ENCODE measurements around the gene TMEM143.
"Not testable (repeated sequence)": the region's sequence is repeated elsewhere in the genome, so short reads cannot be mapped to it uniquely, and the experiment has no call there.

TMEM143 gene

DNA sequence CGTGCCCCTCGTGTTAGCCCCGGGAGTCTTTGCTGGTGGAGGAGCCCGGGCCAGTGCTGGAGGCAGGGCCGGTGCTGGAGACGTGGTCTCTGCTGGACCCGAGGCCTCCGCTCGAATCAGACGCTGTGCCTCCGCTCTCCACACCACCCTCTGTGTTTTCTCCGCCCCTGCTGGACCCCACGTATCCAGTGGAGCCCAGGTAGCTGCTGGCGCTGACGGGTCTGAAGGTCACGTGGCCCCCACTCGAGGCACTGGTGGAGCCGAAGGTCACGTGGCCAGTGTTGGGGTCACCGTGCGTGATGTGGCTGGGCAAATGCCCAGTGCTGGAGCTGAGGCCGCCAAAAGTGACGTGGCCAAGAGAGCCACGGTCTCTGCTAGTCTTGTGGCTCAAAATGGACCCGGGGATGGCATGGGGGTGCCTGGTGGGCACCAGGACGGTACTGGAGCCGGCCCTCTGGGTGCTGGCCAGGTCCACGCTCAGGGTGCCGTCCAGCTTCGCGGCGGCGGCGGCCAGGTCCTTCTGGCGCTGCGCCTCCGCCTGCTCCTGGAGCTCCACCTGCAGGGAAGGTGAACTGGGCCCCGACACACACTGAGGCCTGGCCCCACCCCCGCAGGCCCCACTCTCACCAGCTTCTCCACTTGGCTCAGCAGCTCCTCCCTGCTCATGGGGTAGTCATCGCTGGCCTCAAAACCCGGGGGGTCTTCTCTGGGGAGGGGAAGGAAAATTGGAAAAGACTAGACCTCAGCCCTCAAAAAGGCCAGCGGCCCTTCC is 66.6 kb downstream of the TMEM143 start:
- no peak for DNase-seq (ENCODE audit: low read depth, low spot score)

DNA sequence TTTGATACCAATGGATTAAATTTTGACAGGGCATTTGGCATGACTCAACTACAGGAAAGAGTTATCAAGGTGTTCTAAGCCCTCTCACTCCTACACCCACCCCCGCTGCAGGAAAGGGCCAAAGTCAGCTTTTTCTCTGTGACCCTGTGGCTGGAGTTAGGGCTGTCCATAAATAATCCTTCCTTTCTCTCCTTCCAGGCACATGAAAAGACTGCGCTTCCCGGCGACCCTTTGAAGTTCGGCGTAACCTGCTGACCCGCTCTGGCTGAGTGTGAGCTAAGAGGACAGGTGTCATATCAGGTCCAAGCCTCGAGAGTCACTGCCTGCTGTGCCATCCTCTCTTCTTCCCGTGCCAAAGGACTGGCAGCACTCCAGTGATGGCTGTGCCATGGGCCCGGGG is 68.3 kb downstream of the TMEM143 start:
- DNase-seq (ENCODE audit: low read depth, low spot score) = no peak

DNA sequence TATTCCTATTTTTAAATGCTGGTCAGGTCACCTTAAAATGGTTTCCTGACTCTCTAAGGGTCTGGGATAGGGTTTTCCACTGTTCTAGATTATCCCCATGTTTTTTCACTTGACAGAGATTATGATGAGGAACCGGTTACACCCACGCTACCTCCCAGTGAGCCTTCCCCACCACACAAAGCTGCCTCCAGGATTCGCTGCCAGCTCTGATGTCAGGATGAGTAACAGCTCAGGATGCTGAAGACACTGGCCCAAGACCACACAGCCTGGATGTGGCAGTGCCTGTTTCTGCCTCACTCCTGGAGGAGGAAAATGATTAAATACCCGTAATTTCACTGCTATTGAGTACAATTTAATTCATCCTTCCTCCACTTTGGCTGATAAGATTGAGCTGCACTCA is 70.9 kb downstream of the TMEM143 start:
- DNase-seq (ENCODE audit: low read depth, low spot score) = no peak

DNA sequence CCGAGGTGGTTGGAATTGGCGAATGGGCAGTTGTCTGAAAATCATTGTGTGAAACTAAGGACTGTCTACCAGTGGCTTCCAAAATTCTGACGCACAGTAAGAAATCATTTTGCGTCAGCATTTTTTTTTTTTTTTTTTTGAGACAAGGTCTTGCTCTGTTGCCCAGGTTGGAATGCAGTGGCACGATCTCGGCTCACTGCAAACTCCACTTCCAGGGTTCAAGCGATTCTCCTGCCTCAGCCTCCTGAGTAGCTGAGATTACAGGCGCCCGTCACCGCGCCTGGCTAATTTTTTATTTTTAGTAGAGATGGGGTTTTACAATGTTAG is 72.3 kb downstream of the TMEM143 start:
- DNase-seq (ENCODE audit: low read depth, low spot score) = not testable (repeated sequence)

DNA sequence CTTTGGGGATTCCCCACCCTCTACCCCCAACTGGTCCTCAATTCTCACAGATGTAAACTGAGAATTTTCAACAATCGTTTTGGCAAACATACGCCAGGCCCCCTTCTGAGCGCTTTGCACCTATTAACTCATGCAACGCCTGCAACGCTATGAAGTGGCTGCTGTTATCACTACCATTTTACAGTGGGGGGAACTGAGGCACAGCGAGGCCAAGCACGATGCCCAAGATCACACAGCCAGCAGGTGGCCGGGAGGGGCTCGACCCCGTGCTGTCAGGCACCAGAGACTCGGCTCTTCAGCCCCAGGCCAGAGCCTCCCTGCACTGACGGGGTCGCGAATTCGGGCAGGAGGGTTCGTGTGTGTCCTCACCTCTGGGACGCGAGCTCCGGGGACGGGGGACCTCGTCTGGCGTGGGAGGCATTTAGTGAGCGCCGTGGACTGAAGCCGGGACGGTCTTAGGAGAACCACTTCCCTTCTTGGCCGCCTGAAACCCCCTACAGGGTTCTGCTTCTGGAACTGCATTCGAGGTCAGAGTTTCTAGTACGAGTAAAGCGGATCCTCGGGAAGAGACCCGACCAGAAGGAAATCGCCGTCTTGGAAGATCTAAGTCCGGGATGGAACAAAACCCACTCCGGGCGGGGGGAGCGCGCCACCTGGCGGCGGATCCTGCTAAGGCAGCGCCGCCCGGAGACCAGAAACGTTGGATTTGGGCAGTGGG is 72.8 kb downstream of the TMEM143 start:
- DNase-seq (ENCODE audit: low read depth, low spot score) = peak; percentile 31

DNA sequence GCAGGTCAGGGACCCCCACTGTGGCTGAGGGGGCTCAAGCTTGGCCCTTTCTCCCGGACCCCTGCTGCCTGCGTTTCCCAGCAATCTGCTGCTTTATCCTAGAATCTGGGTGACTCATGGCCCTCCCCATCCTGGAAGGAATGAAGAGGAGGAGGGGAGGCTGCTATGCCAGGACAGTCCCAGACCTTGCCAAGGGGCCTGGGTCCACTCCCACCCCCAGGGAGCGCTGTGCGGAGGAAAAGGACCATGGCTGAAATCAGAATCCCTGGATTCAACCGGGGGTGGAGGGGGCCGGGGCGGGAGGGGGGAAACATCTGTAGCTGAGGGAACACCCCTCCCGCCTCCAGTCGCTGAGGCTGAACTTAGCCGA is 73.4 kb downstream of the TMEM143 start:
- no peak for DNase-seq (ENCODE audit: low read depth, low spot score)

DNA sequence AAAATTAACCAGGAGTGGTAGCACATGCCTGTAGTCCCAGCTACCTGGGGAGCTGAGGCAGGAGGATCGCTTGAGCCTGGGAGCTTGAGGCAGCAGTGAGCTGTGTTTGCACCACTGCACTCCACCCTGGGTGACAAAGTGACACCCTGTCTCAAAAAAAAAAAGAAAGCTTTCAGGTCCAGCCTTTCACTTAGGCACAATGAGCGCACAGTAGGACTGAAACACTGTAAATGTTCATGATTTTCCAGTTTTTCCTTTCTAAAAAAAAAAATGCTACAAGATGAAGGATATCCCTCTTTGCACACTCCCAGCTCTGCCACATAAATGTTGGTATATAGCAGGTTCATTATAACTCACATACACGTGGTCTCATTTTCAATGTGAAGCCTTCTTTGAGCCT is 76.0 kb downstream of the TMEM143 start:
- no peak for DNase-seq (ENCODE audit: low read depth, low spot score)

DNA sequence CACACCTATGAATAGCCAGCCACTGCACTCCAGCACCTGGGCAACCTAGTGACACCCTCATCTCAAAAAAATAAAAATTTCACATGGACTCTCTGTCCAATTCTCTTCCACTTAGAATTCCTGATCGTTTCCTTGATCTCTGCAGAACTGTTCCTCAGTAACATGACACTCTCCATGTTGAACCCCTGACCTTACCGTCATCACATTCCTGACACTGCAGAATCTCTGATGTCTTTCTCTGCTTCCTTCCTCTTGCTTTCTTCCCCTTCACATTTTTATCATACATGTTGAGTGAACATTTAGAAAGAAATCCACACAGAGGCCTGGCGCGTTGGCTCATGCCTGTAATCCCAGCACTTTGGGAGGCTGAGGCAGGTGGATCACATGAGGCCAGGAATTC is 78.8 kb downstream of the TMEM143 start:
- DNase-seq (ENCODE audit: low read depth, low spot score) = no peak

DNA sequence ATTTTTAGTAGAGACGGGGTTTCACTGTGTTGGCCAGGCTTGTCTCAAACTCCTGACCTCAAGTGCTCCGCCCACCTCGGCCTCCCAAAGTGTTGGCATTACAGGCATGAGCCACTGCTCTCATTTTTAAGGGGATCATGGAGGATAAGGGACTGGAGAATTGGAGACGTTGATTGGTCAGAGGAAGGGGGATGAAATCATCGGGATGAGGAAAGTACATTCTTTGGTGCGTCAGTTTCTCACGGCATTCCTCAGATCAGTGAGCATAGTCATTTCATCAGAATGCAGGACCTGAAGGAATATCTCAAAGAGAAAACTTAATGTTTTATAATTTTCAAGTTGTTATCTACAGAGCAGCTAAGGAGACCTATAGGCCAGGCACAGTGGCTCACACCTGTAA is 79.8 kb downstream of the TMEM143 start:
- DNase-seq (ENCODE audit: low read depth, low spot score) = no peak
